A549 (cell line): ENCODE data around the gene LSR. TPM values are rescaled to one million over a fixed set of nuclear protein-coding genes. Genes with fewer than 3 reads are reported as not detected.
A peak's percentile ranks its signal among the peaks of the same experiment; 100 is the strongest.

Experiments
- ATAC-seq, 2 experiments: fragments of 200-7000 bp in 1 of 2; fragments of >200 bp in 1 of 2; cut with Nextera tagmentation in 1 of 2; cut with Tn5 transposase in 1 of 2; 3 replicates each; pipeline versions ENCODE4 v1.8.0 to v1.9.1; 2018 to 2020; ENCODE audit warnings: mild to moderate bottlenecking in 1 of 2, moderate library complexity in 1 of 2
- CTCF ChIA-PET: fragments of 300-600 bp; sonication (Branson Sonifier 250); formaldehyde crosslinking; extraction: SDS; loops from one replicate; lab custom pipeline; 2021; ENCODE audit warnings: antibody characterized with exemption, inconsistent platforms; lab: Yijun Ruan, JAX
- POLR2A ChIA-PET: fragments of 350-600 bp; formaldehyde crosslinking; extraction: SDS; loops from one replicate; lab custom pipeline; 2021; ENCODE audit warnings: antibody characterized with exemption, inconsistent platforms; lab: Yijun Ruan, JAX
- DNase-seq, 2 experiments: peaks; one replicate each; pipeline versions ENCODE4 v3.0.0 to v3.0.0-alpha.2; 2011 to 2016; ENCODE audit warnings: low read depth in 1 of 2, low spot score in 1 of 2
- FAIRE-seq: peaks from 2 replicates; lab custom pipeline; 2011; peaks lifted over from hg19 to GRCh38; lab: Jason Lieb, UNC
- H3K27ac ChIP-seq, 2 experiments: fragments of >200 bp; sonication (Bioruptor Twin); formaldehyde crosslinking; 3 replicates each; pipeline ENCODE4 v1.5.1; 2016 to 2017
- H3K4me1 ChIP-seq: fragments of >200 bp; sonication (Bioruptor Twin); formaldehyde crosslinking; 3 replicates; pipeline ENCODE4 v1.6.1; 2016
- H3K4me2 ChIP-seq: fragments of >200 bp; sonication (Bioruptor Twin); formaldehyde crosslinking; 3 replicates; pipeline ENCODE4 v1.6.1; 2016
- H3K4me3 ChIP-seq: fragments of >200 bp; sonication (Bioruptor Twin); formaldehyde crosslinking; 3 replicates; pipeline ENCODE4 v1.5.1; 2016
- H3K9me3 ChIP-seq: fragments of >200 bp; sonication (Bioruptor Twin); formaldehyde crosslinking; 3 replicates; pipeline ENCODE4 v1.6.1; 2016
- ATOH8 ChIP-seq: fragments of 250-450 bp; sonication (Bioruptor Pico); IDR thresholded peaks from 2 replicates; pipeline ENCODE4 v1.5.0; 2020; ENCODE audit warnings: low read depth, mild to moderate bottlenecking, moderate library complexity
- BHLHE40 ChIP-seq: IDR thresholded peaks from 2 replicates; pipeline ENCODE4 v1.6.1; 2012; ENCODE audit warnings: low read depth, low read length, inconsistent platforms
- CBX2 ChIP-seq: fragments of 200-600 bp; sonication (generic); IDR thresholded peaks from 2 replicates; pipeline ENCODE4 v1.6.1; 2016; ENCODE audit warnings: low read depth, mild to moderate bottlenecking, borderline replicate concordance
- CBX8 ChIP-seq: fragments of 200-600 bp; sonication (generic); IDR thresholded peaks from 2 replicates; pipeline ENCODE4 v1.6.1; 2016
- CEBPB ChIP-seq, 2 experiments: fragments of >200 bp in 1 of 2; sonication (Bioruptor Twin) in 1 of 2; formaldehyde crosslinking in 1 of 2; IDR thresholded peaks; 2 replicates each; pipeline ENCODE4 v1.6.1; 2012 to 2016
- CHD4 ChIP-seq: fragments of 200-600 bp; sonication (generic); IDR thresholded peaks from 2 replicates; pipeline ENCODE4 v1.6.1; 2016; ENCODE audit warnings: antibody characterized with exemption, mild to moderate bottlenecking, borderline replicate concordance
- CTCF ChIP-seq: fragments of >200 bp; sonication (Bioruptor Twin); formaldehyde crosslinking; IDR thresholded peaks from 3 replicates; pipeline ENCODE4 v1.5.1; 2016
- EHMT2 ChIP-seq: fragments of 200-600 bp; sonication (generic); IDR thresholded peaks from 2 replicates; pipeline ENCODE4 v1.6.1; 2016; ENCODE audit warnings: antibody characterized with exemption, low read depth, mild to moderate bottlenecking, moderate library complexity
- ESRRA ChIP-seq: fragments of 150-350 bp; IDR thresholded peaks from 2 replicates; pipeline ENCODE4 v1.6.1; 2014; ENCODE audit warnings: mild to moderate bottlenecking, low read length, borderline replicate concordance
- FOSL2 ChIP-seq, 2 experiments: fragments of 450-650 bp in 1 of 2; fragments of >200 bp in 1 of 2; sonication (Bioruptor Twin) in 1 of 2; formaldehyde crosslinking; IDR thresholded peaks; 2 replicates each; pipeline versions ENCODE4 v1.5.0 to v1.6.1; 2016 to 2020; ENCODE audit warnings: mild to moderate bottlenecking in 1 of 2, moderate library complexity in 1 of 2
- FOXS1 ChIP-seq: fragments of 250-450 bp; sonication (Bioruptor Pico); IDR thresholded peaks from 2 replicates; pipeline ENCODE4 v1.5.0; 2020; ENCODE audit warnings: mild to moderate bottlenecking, moderate library complexity
- HES2 ChIP-seq: fragments of >200 bp; sonication (Bioruptor Twin); formaldehyde crosslinking; IDR thresholded peaks from 2 replicates; pipeline ENCODE4 v1.6.1; 2016
- HOXB13 ChIP-seq: fragments of 250-450 bp; sonication (Bioruptor Pico); IDR thresholded peaks from 2 replicates; pipeline ENCODE4 v1.5.0; 2020; ENCODE audit warnings: low read depth, mild to moderate bottlenecking, moderate library complexity
- HOXB5 ChIP-seq: fragments of 250-450 bp; sonication (Bioruptor Pico); IDR thresholded peaks from 2 replicates; pipeline ENCODE4 v1.5.0; 2020; ENCODE audit warnings: mild to moderate bottlenecking, moderate library complexity
- JUNB ChIP-seq: fragments of >200 bp; sonication (Bioruptor Twin); formaldehyde crosslinking; IDR thresholded peaks from 2 replicates; pipeline ENCODE4 v1.6.1; 2016
- KDM1A ChIP-seq: fragments of 200-600 bp; sonication (generic); IDR thresholded peaks from 2 replicates; pipeline ENCODE4 v1.6.1; 2016; ENCODE audit warnings: low read depth, mild to moderate bottlenecking
- MAZ ChIP-seq: fragments of 150-350 bp; IDR thresholded peaks from 2 replicates; pipeline ENCODE4 v1.6.1; 2014; ENCODE audit warnings: antibody characterized with exemption, low read depth, low read length, borderline replicate concordance
- MYC ChIP-seq: IDR thresholded peaks from 2 replicates; pipeline ENCODE4 v1.6.1; 2012; ENCODE audit warnings: mild to moderate bottlenecking, inconsistent platforms, low read length, improper control_type of control experiment, borderline replicate concordance
- NFE2L2 ChIP-seq: fragments of 150-350 bp; conservative IDR thresholded peaks from 2 replicates; pipeline ENCODE4 v1.6.1; 2014; ENCODE audit warnings: low read length
- NPAS2 ChIP-seq: fragments of 250-450 bp; sonication (Bioruptor Pico); IDR thresholded peaks from 2 replicates; pipeline ENCODE4 v1.8.0; 2022; ENCODE audit warnings: mild to moderate bottlenecking, moderate library complexity, borderline replicate concordance
- NR3C1 ChIP-seq: fragments of >200 bp; sonication (Bioruptor Twin); formaldehyde crosslinking; IDR thresholded peaks from 3 replicates; pipeline ENCODE4 v1.6.1; 2017
- PBX3 ChIP-seq: IDR thresholded peaks from 2 replicates; pipeline ENCODE4 v1.6.1; 2012
- PHF8 ChIP-seq: fragments of 200-600 bp; sonication (generic); IDR thresholded peaks from 2 replicates; pipeline ENCODE4 v1.6.1; 2016; ENCODE audit warnings: low read depth, mild to moderate bottlenecking, antibody characterized with exemption, moderate library complexity, borderline replicate concordance
- POLR2A ChIP-seq: IDR thresholded peaks from 2 replicates; pipeline ENCODE4 v1.6.1; 2012; ENCODE audit warnings: mild to moderate bottlenecking, low read length
- REST ChIP-seq: fragments of 200-600 bp; sonication (generic); IDR thresholded peaks from 2 replicates; pipeline ENCODE4 v1.6.1; 2016; ENCODE audit warnings: antibody characterized with exemption, mild to moderate bottlenecking, moderate library complexity
- SREBF2 ChIP-seq: fragments of 450-650 bp; IDR thresholded peaks from 2 replicates; pipeline ENCODE4 v1.6.1; 2014; ENCODE audit warnings: mild to moderate bottlenecking, moderate library complexity
- ZC3H11A ChIP-seq: fragments of 450-650 bp; IDR thresholded peaks from 2 replicates; pipeline ENCODE4 v1.6.1; 2014; ENCODE audit warnings: antibody characterized with exemption, mild to moderate bottlenecking
- WGBS: methylation state at CpG from one replicate; pipeline ENCODE4 v1.1.6; 2017; ENCODE audit errors: missing lambda C conversion rate; 5-methylcytosine and 5-hydroxymethylcytosine counted together
- polyA plus RNA-seq, 4 experiments: library from polyadenylated mRNA; depleted of rRNA in 3 of 4; stranded (reverse); fragments of >200 nt; fragmentation: RNase III in 1 of 4; extraction: RNeasy Plus Mini Kit Qiagen cat#74134 plus additional on column Dnase treatment in 1 of 4; gene quantifications; 2 replicates in 3 of 4; 3 replicates in 1 of 4; pipeline ENCODE4 v1.2.3, GENCODE V29; 2011 to 2017

Gene LSR
- polyA plus RNA-seq, 2 of the 4 experiments (the other 2 are of a cell fraction): 2.1 to 3.6 TPM

- TF ChIP-seq ZC3H11A: no peak
- TF ChIP-seq NFE2L2: no peak
- TF ChIP-seq CHD4: no peak
- no peak for TF ChIP-seq SREBF2
- no peak for TF ChIP-seq CBX8
- no peak for TF ChIP-seq HOXB13 (CRISPR knock-in tag)
- TF ChIP-seq CTCF: no peak
- TF ChIP-seq PBX3: no peak
- TF ChIP-seq BHLHE40: no peak
- TF ChIP-seq, all 56 proteins: peak for 0
Observed at GRCh38 chr19:35295792-35296462, 47.1 kb downstream of the LSR start (continued).

- peak; percentile 95 for FAIRE-seq
- POLR2A ChIA-PET: no interaction called here
Observed at GRCh38 chr19:35296644-35297514, 48.1 kb downstream of the LSR start.

GRCh38 chr19:35297515-35297848, 48.7 kb downstream of the LSR start:
- Histone ChIP-seq H3K4me2 (no peak overlapping the region), H3K9me3 (0 out of 3 replicates have a peak, but pooled peaks cover 2% of the 10 kb centered on the region), H3K4me1 (no peaks in the 10 kb centered on the region), H3K4me3 (no peak overlapping the region), H3K27ac (no peak overlapping the region)
- peak; percentile 54 for FAIRE-seq
- DNase-seq: no peak
- POLR2A ChIA-PET: no interaction called here
- CTCF ChIA-PET: no interaction called here
- no peak for TF ChIP-seq ESRRA
- no peak for TF ChIP-seq JUNB
- TF ChIP-seq MYC: no peak
- no peak for TF ChIP-seq MAZ
- no peak for TF ChIP-seq KDM1A
- no peak for TF ChIP-seq FOXS1
- TF ChIP-seq HOXB5 (CRISPR knock-in tag): no peak
- no peak for TF ChIP-seq NPAS2
- no peak for TF ChIP-seq SREBF2
- TF ChIP-seq HES2: no peak
- no peak for TF ChIP-seq EHMT2
- TF ChIP-seq PHF8: no peak
- TF ChIP-seq ZC3H11A: no peak
- no peak for TF ChIP-seq REST
- TF ChIP-seq FOSL2 (IDR thresholded peaks at IDR 0.05): no peak
- no peak for TF ChIP-seq FOSL2 (CRISPR knock-in tag; IDR thresholded peaks at IDR 0.05)
- TF ChIP-seq ATOH8 (CRISPR knock-in tag): no peak
- TF ChIP-seq POLR2A: no peak
- no peak for TF ChIP-seq CBX2
- no peak for TF ChIP-seq NR3C1
- ATAC-seq: no peak
- 69% methylated on average over 3 of the region's 3 CpGs for WGBS

More at GRCh38 chr19:35296644-35297514, 48.1 kb downstream of the LSR start:
- ATAC-seq: peak; percentile 16 to 20; a peak in 3 of 6 replicates
- WGBS: 80% methylated on average over 7 of the region's 7 CpGs
- H3K4me2 ChIP-seq: no peak overlapping the region
- DNase-seq: peak in 1 of 2 experiments; percentile 39
- H3K9me3 ChIP-seq: 0 out of 3 replicates have a peak, but pooled peaks cover 2% of the 10 kb centered on the region
- no peaks in the 10 kb centered on the region for H3K4me1 ChIP-seq
- H3K4me3 ChIP-seq: no peak overlapping the region
- TF ChIP-seq POLR2A: peak; percentile 34; the same call in 1 of the 2 replicates
- no peak for TF ChIP-seq CEBPB (IDR thresholded peaks at IDR 0.05)
- CTCF ChIA-PET: interaction anchor here (0.9 to 2.5 kb wide), 4 partner anchors 8 to 50 kb away, joined by 3 to 9 read pairs (median 6); partner anchors contain the start of gene FFAR1
- no peak overlapping the region for H3K27ac ChIP-seq
